ENCODE results near the gene CCDC78. TPM values are rescaled to one million over a fixed set of nuclear protein-coding genes. Genes with fewer than 3 reads are reported as not detected.

Gene CCDC78
- total RNA-seq, 1 experiment from 2014 or later: 22.9 TPM

GRCh38 chr16:705431-706188 lies 20.6 kb downstream of the CCDC78 start, which contains the start of gene FBXL16:
Gene FBXL16, minus strand, starts transcription at chr16:705801. Its CDS starts 8,396 bp downstream, at chr16:697405.
- peak; percentile 76 for ATAC-seq
- no peaks in the 10 kb centered on the region for H3K9me3 ChIP-seq (ENCODE audit: control insufficient read depth in 1 of 2, insufficient read depth in 1 of 2, low read depth in 1 of 2, low read length in 2 of 2)
- H3K4me2 ChIP-seq (ENCODE audit: low read length): peak within 1 kb of the TSS; percentile 97
- intact Hi-C loops (cut with micrococcal nuclease): no loop called here
- peak within 1 kb of the TSS; percentile 77 to 92 for H3K4me3 ChIP-seq (replicated peaks in 1 of 2; ENCODE audit: low read depth in 1 of 2, low read length in 2 of 2)
- DNase-seq (ENCODE audit: low read depth, low spot score): no peak
- ChIA-PET RAD21 (ENCODE audit: low non-redundant PET in 1 of 2, low total read pairs in 2 of 2, uncharacterized antibody in 2 of 2, unreplicated experiment in 2 of 2) (no interaction called here), CTCF (interaction anchor here (0.6 kb wide), 1 partner anchor 10 kb away, joined by 3 read pairs; no protein-coding TSS in a partner anchor), POLR2A (no interaction called here)
- peak within 1 kb of the TSS; percentile 87 for H3K27ac ChIP-seq (ENCODE audit: low read depth, low read length)
- H3K27me3 ChIP-seq (ENCODE audit: insufficient read depth, low read length): no peaks in the 10 kb centered on the region
- peak within 1 kb of the TSS; percentile 91 for H3K9ac ChIP-seq (ENCODE audit: low read length)
- no peak within 1 kb of the TSS for H2AFZ ChIP-seq (ENCODE audit: low read depth, low read length, poor library complexity, severe bottlenecking)
- no TSS peak for BruUV-seq (replicated peaks)
- H4K20me1 ChIP-seq (ENCODE audit: insufficient read depth): no peaks in the 10 kb centered on the region
- no peaks in the 10 kb centered on the region for H3K9me2 ChIP-seq (ENCODE audit: insufficient read depth)
- H3K4me1 ChIP-seq (ENCODE audit: control insufficient read depth in 1 of 2, insufficient read depth in 2 of 2, low read length in 2 of 2): peaks cover 0 to 29% of the 10 kb centered on the region in 2 experiments; a peak in 3 of 4 replicates
- no peaks in the 10 kb centered on the region; a peak in 2 of 4 replicates for H3K36me3 ChIP-seq (ENCODE audit: control insufficient read depth in 1 of 2, insufficient read depth in 2 of 2, low read length in 2 of 2)
- peak; percentile 56; the same call in 1 of the 2 replicates for TF ChIP-seq ZFX (IDR thresholded peaks at IDR 0.05)
- TF ChIP-seq SIN3A (IDR thresholded peaks at IDR 0.05; ENCODE audit: low read depth): no peak
- no peak for TF ChIP-seq RAD21 (IDR thresholded peaks at IDR 0.05; ENCODE audit: low read depth)
- TF ChIP-seq YY1 (IDR thresholded peaks at IDR 0.05; ENCODE audit: extremely low read depth, insufficient replicate concordance, low read depth, low read length): no peak
- TF ChIP-seq POLR2AphosphoS5 (IDR thresholded peaks at IDR 0.05; ENCODE audit: low read depth, low read length): peak; percentile 48
- no peak for TF ChIP-seq EGR1 (IDR thresholded peaks at IDR 0.05; ENCODE audit: low read depth)
- H3K79me2 ChIP-seq (ENCODE audit: insufficient read depth, low read length): peaks cover 34% of the 10 kb centered on the region

GRCh38 chr16:704552-705380 lies 21.5 kb downstream of the CCDC78 start:
- ChIA-PET CTCF (interaction anchor here (0.6 kb wide), 1 partner anchor 9 kb away, joined by 3 read pairs; no protein-coding TSS in a partner anchor), POLR2A (no interaction called here), RAD21 (ENCODE audit: low non-redundant PET in 1 of 2, low total read pairs in 2 of 2, uncharacterized antibody in 2 of 2, unreplicated experiment in 2 of 2) (no interaction called here)
- H3K4me3 ChIP-seq (replicated peaks in 1 of 2; ENCODE audit: low read depth in 1 of 2, low read length in 2 of 2): peak overlapping the region; percentile 77 to 92
- no peaks in the 10 kb centered on the region for H4K20me1 ChIP-seq (ENCODE audit: insufficient read depth)
- H3K4me2 ChIP-seq (ENCODE audit: low read length): peak overlapping the region; percentile 97
- TF ChIP-seq MAX (IDR thresholded peaks at IDR 0.05) (no peak; the same call in 1 of the 2 replicates), FOSL1 (IDR thresholded peaks at IDR 0.05; ENCODE audit: low read depth) (no peak), EZH2 (IDR thresholded peaks at IDR 0.05) (no peak), CEBPB (IDR thresholded peaks at IDR 0.05; ENCODE audit: low read depth) (no peak), SIN3A (IDR thresholded peaks at IDR 0.05; ENCODE audit: low read depth) (no peak), SRF (IDR thresholded peaks at IDR 0.05; ENCODE audit: low read depth) (no peak), ATF3 (IDR thresholded peaks at IDR 0.05) (no peak), SP1 (IDR thresholded peaks at IDR 0.05; ENCODE audit: low read depth) (no peak), ZFX (IDR thresholded peaks at IDR 0.05) (peak; percentile 78), CTCF (IDR thresholded peaks at IDR 0.05 in 2 of 3, conservative IDR thresholded peaks at IDR 0.05 in 1 of 3; ENCODE audit: borderline replicate concordance in 1 of 3, insufficient read depth in 1 of 3, low read depth in 2 of 3, low read length in 2 of 3) (no peak), POLR2AphosphoS5 (IDR thresholded peaks at IDR 0.05; ENCODE audit: low read depth, low read length) (0 out of 2 replicates have a peak, but pooled peaks have one; percentile 11), CBX3 (IDR thresholded peaks at IDR 0.05; ENCODE audit: low read depth) (no peak), ZNF274 (IDR thresholded peaks at IDR 0.05; ENCODE audit: low read depth, low read length) (no peak)
- H3K9me2 ChIP-seq (ENCODE audit: insufficient read depth): no peaks in the 10 kb centered on the region
- H3K4me1 ChIP-seq (ENCODE audit: control insufficient read depth in 1 of 2, insufficient read depth in 2 of 2, low read length in 2 of 2): peaks cover 0 to 22% of the 10 kb centered on the region in 2 experiments; a peak in 3 of 4 replicates
- peaks cover 34% of the 10 kb centered on the region for H3K79me2 ChIP-seq (ENCODE audit: insufficient read depth, low read length)
- no peaks in the 10 kb centered on the region for H3K9me3 ChIP-seq (ENCODE audit: control insufficient read depth in 1 of 2, insufficient read depth in 1 of 2, low read depth in 1 of 2, low read length in 2 of 2)
- H3K36me3 ChIP-seq (ENCODE audit: control insufficient read depth in 1 of 2, insufficient read depth in 2 of 2, low read length in 2 of 2): no peaks in the 10 kb centered on the region; a peak in 2 of 4 replicates
- peak overlapping the region; percentile 91 for H3K9ac ChIP-seq (ENCODE audit: low read length)
- peak overlapping the region; percentile 87 for H3K27ac ChIP-seq (ENCODE audit: low read depth, low read length)
- peak; percentile 28 for ATAC-seq
- intact Hi-C loops (cut with micrococcal nuclease): no loop called here
- no peak for DNase-seq (ENCODE audit: low read depth, low spot score)
- H3K27me3 ChIP-seq (ENCODE audit: insufficient read depth, low read length): no peaks in the 10 kb centered on the region
- no peak overlapping the region for H2AFZ ChIP-seq (ENCODE audit: low read depth, low read length, poor library complexity, severe bottlenecking)
- no TSS peak for BruUV-seq (replicated peaks)

Data from HCT116 (cell line).